Measurements from ENCODE around the gene GUCY1B1.

The GUCY1B1 gene

DNA sequence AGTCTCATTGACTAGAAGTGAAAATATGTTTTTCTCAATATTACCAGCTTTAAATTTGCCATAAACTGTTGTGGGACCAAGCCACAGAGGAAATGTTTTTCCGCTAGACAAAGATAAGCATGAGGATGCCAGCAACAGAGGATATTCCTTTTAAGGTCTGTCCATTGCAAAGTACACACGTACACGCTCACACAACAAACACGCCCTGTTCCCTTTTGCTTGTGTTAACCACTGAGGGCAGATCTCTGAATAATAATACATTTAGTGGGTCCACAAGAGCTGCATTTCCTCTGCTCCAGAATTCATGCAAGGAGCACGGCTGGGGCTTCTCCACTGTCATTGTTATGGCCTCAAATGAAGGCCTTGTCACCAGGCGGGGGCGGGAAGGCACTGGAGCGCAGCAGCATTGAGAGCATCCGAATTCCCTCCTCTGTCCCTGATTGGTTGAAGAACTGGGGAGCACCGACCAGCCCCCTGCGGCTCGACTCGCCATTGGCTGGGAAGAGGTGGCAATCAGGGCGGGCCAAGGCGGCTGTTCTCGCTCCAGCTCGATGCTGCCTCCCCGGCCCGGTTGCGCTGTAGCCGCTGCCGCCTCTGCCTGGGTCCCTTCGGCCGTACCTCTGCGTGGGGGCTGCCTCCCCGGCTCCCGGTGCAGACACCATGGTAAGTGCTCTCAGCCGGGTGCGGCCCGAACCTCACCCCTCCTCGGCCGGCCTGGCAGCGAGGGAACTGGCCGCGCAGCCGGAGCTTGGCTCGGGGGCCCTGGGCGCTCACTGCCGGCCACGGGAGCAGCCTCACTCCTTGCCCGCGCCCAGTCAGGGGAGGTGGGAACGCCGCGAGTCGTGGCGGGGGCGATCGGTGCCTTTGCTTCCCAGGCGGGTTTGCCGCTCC, at the start of gene GUCY1B1:
Gene GUCY1B1 (plus strand): TSS at position 541 of the 891 bp plus-strand sequence. CDS start 120 bp downstream, at position 661.
- TF ChIP-seq, protein P1, sequence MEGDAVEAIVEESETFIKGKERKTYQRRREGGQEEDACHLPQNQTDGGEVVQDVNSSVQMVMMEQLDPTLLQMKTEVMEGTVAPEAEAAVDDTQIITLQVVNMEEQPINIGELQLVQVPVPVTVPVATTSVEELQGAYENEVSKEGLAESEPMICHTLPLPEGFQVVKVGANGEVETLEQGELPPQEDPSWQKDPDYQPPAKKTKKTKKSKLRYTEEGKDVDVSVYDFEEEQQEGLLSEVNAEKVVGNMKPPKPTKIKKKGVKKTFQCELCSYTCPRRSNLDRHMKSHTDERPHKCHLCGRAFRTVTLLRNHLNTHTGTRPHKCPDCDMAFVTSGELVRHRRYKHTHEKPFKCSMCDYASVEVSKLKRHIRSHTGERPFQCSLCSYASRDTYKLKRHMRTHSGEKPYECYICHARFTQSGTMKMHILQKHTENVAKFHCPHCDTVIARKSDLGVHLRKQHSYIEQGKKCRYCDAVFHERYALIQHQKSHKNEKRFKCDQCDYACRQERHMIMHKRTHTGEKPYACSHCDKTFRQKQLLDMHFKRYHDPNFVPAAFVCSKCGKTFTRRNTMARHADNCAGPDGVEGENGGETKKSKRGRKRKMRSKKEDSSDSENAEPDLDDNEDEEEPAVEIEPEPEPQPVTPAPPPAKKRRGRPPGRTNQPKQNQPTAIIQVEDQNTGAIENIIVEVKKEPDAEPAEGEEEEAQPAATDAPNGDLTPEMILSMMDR (IDR thresholded peaks at IDR 0.05; ENCODE audit: low read depth, low read length): no peak
- peak within 1 kb of the TSS; percentile 20; the same call in 1 of the 2 replicates for H3K4me3 ChIP-seq (ENCODE audit: low read depth, low read length)

DNA sequence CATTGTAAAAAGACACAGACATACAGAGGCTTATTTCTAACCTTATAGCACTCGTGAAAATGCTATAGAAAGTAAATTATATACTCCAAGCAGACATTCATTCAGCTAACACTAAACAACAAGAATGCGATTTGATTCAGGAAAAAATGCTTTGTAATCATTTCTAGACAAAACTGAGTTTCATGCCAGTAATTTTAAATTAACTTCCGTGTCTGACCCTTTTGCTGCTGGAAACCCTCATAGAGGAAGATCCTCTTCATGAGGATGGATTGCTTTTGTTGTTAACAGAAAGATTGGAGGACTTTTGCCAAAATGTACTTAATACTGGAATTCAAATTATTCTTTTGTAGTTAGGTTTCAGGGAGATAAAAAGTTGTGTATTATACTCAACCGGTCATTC, 48.9 kb upstream of the GUCY1B1 start:
- TF ChIP-seq, protein P1 (IDR thresholded peaks at IDR 0.05; ENCODE audit: low read depth, low read length): no peak
- no peak overlapping the region for H3K4me3 ChIP-seq (ENCODE audit: low read depth, low read length)

GRCh38 chr4:155711556-155711955, 47.3 kb upstream of the GUCY1B1 start:
- no peak overlapping the region for H3K4me3 ChIP-seq (ENCODE audit: low read depth, low read length)
- TF ChIP-seq, protein P1 (IDR thresholded peaks at IDR 0.05; ENCODE audit: low read depth, low read length): no peak

GRCh38 chr4:155712846-155713245, 46.0 kb upstream of the GUCY1B1 start:
- TF ChIP-seq, protein P1 (IDR thresholded peaks at IDR 0.05; ENCODE audit: low read depth, low read length): no peak
- H3K4me3 ChIP-seq (ENCODE audit: low read depth, low read length): no peak overlapping the region

DNA sequence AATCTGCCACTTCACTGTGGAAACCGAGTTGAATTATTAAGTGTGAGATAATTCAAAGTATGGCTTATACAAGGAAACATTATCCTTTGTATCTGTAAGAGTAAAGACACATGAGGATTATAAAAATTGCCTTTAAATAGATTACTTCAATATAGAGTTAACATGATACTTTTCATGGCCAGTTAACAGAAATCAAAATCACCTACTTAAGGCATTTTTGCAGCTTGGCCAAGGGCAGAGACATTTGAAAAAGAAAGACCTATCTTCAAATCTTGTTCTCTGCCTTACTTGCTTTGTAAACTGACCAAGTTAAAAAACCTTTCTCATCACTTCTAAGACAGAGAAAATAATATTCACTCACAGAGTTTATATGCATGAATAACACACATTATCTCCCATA, 44.9 kb upstream of the GUCY1B1 start:
- TF ChIP-seq, protein P1 (IDR thresholded peaks at IDR 0.05; ENCODE audit: low read depth, low read length): no peak

GRCh38 chr4:155722336-155722735, 36.5 kb upstream of the GUCY1B1 start:
- H3K4me3 ChIP-seq (ENCODE audit: low read depth, low read length): no peak overlapping the region
- TF ChIP-seq, protein P1 (IDR thresholded peaks at IDR 0.05; ENCODE audit: low read depth, low read length): no peak

More for the DNA sequence above, 44.9 kb upstream of the GUCY1B1 start:
- H3K4me3 ChIP-seq (ENCODE audit: low read depth, low read length): no peak overlapping the region

GRCh38 chr4:155722816-155723499, 35.9 kb upstream of the GUCY1B1 start:
- TF ChIP-seq, protein P1 (IDR thresholded peaks at IDR 0.05; ENCODE audit: low read depth, low read length): no peak
- no peak overlapping the region for H3K4me3 ChIP-seq (ENCODE audit: low read depth, low read length)
